NT2/D1 (cell line): ENCODE data around the gene MAGI1.
"Not testable (repeated sequence)": the region's sequence is repeated elsewhere in the genome, so short reads cannot be mapped to it uniquely, and the experiment has no call there.

Experiments
- DNase-seq: peaks from one replicate; pipeline ENCODE4 v3.0.0-alpha.2; 2011; ENCODE audit warnings: low read depth, low spot score
- H3K27me3 ChIP-seq: 2 replicates; pipeline ENCODE4 v1.6.0; 2011; ENCODE audit warnings: mild to moderate bottlenecking; ENCODE audit not compliant: insufficient read length, insufficient read depth
- H3K36me3 ChIP-seq: 2 replicates; pipeline ENCODE4 v1.6.1; 2011; ENCODE audit warnings: mild to moderate bottlenecking, low read length, mixed read lengths; ENCODE audit not compliant: insufficient read depth, insufficient read length
- H3K4me1 ChIP-seq: 2 replicates; pipeline ENCODE4 v1.5.1; 2011; ENCODE audit not compliant: insufficient read depth, insufficient read length
- H3K4me3 ChIP-seq: 2 replicates; pipeline ENCODE4 v1.5.1; 2011; ENCODE audit warnings: low read depth; ENCODE audit not compliant: insufficient read length
- H3K9ac ChIP-seq: 2 replicates; pipeline ENCODE4 v1.6.0; 2011; ENCODE audit warnings: low read depth; ENCODE audit not compliant: insufficient read length
- H3K9me3 ChIP-seq: 2 replicates; pipeline ENCODE4 v1.5.1; 2011; ENCODE audit warnings: mild to moderate bottlenecking, low read length; ENCODE audit not compliant: insufficient read depth
- SUZ12 ChIP-seq: IDR thresholded peaks from 2 replicates; pipeline ENCODE4 v1.6.1; 2011; ENCODE audit not compliant: insufficient read length, insufficient read depth; ENCODE audit errors: extremely low read depth
- YY1 ChIP-seq: IDR thresholded peaks from 2 replicates; pipeline ENCODE4 v1.6.1; 2011; ENCODE audit not compliant: insufficient read length, insufficient read depth
- ZNF274 ChIP-seq: IDR thresholded peaks from 2 replicates; pipeline ENCODE4 v1.6.1; 2011; ENCODE audit warnings: mild to moderate bottlenecking, low read depth, low read length

MAGI1 gene

DNA sequence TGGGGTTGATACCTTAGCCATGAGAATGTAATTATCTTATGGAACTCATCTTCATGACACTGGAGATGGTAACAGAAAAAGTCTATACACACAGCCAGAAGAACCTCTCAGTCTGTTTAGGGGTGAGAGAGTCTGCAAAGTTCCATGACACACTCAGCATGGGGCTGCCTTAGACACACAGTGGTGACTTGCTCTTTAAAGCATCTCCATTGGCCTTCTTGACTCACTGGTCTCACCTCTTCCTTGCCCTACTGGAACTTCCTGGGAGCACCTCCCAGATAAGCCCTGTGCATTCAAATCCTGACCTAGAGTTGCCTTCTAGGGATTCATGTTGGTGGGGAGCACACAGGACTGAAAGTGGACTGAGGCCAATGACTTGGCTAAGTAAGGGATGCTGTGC, 9.3 kb downstream of the MAGI1 start:
- Histone ChIP-seq H3K9me3 (no peaks in the 10 kb centered on the region), H3K4me1 (no peaks in the 10 kb centered on the region), H3K4me3 (no peak overlapping the region), H3K36me3 (peaks cover 4% of the 10 kb centered on the region), H3K9ac (no peak overlapping the region), H3K27me3 (no peaks in the 10 kb centered on the region)
- TF ChIP-seq YY1 (no peak), SUZ12 (no peak)
- DNase-seq, result no peak

DNA sequence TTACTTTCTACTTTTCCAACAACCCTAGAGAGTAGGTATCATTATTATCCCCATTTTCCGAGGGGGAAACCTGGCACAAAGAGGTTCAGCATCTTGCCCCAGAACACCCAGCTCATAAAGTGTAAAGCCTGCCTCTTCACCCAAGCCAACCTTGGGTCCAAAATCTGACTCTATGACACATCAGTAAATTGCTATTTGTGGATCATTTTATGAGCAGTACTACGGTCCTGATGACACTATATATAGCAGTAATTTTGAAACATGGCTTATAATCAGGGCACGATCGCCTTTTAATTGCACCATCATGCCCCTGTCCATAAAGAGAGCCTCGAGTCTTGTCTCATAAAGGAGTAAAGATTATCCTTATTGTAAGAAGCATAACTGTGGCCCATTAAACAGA, 9.7 kb downstream of the MAGI1 start:
- Histone ChIP-seq H3K9ac (no peak overlapping the region), H3K36me3 (peaks cover 4% of the 10 kb centered on the region), H3K27me3 (no peaks in the 10 kb centered on the region), H3K4me3 (no peak overlapping the region), H3K4me1 (no peaks in the 10 kb centered on the region), H3K9me3 (no peaks in the 10 kb centered on the region)
- no peak for TF ChIP-seq ZNF274
- TF ChIP-seq YY1, result no peak
- no peak for TF ChIP-seq SUZ12
- no peak for DNase-seq

DNA sequence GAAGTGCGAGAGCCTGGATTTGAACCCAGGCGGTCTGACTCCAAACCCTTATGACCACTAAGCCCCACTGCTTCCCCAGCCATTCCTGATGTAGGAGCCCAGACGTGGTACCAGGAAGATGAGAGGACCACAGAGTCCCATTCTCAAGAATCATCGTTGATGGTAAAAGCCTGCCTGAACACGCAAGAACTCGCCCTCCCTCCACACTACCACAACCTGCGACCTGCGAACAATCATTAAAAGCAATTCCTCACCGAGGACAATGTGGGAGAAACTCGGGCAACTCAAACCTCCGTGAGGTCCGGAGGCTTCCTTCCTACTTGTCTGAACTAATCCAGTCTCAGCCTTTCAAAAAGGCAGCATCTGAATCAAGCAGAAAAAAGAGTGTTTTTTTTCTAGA, 10.3 kb downstream of the MAGI1 start:
- H3K36me3 ChIP-seq, result peaks cover 4% of the 10 kb centered on the region
- no peak overlapping the region for H3K9ac ChIP-seq
- H3K27me3 ChIP-seq, result no peaks in the 10 kb centered on the region
- H3K9me3 ChIP-seq, result no peaks in the 10 kb centered on the region
- H3K4me3 ChIP-seq, result no peak overlapping the region
- TF ChIP-seq ZNF274 (no peak), SUZ12 (no peak), YY1 (no peak)
- no peak for DNase-seq
- H3K4me1 ChIP-seq, result no peaks in the 10 kb centered on the region

DNA sequence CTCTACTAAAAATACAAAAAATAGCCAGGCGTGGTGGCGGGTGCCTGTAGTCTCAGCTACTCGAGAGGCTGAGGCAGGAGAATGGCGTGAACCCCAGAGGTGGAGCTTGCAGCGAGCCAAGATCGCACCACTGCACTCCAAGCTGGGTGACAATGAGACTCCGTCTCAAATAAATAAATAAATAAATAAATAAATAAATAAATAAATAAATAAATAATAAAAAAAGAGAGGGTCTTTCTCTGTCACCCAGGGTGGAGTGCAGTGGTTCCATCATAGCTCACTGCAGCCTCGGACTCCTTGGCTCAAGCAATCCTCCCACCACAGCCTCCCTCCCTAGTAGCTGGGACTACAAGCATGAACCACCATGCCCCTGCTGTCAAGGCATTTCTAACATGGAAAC, 11.6 kb downstream of the MAGI1 start:
- H3K9me3 ChIP-seq, DNase-seq, H3K36me3 ChIP-seq, H3K27me3 ChIP-seq, H3K4me1 ChIP-seq, H3K9ac ChIP-seq, H3K4me3 ChIP-seq: not testable (repeated sequence)

DNA sequence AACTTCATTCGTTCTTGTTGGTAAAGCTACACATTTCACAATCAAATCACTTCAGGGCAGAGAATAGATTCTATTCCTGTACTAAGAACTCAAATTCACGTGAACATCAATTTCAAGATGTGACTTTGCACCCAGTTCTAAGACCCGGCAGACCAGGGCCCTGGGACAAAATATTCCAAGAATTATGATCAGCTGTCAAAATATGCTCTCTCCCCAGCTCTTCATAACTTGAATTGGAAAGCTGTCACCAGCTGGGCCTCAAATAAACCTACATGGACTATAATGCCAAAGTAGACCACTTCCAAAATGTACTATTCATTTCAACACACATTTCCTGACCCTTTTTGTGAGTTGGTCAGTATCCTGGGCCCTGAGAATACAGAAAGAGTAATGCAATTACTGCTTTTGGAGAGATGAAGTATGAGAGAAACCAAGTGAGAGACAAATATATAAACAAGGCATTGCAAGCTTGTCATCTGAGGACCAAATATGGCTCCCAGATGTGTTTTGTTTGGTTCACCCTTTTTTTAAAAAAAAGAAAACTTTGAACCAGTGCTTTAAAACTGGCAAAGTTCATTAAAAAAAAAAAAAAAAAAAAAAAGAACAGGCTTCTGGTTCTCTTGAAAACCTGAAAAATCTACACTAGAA, 14.9 kb downstream of the MAGI1 start:
- H3K27me3 ChIP-seq, result no peaks in the 10 kb centered on the region

DNA sequence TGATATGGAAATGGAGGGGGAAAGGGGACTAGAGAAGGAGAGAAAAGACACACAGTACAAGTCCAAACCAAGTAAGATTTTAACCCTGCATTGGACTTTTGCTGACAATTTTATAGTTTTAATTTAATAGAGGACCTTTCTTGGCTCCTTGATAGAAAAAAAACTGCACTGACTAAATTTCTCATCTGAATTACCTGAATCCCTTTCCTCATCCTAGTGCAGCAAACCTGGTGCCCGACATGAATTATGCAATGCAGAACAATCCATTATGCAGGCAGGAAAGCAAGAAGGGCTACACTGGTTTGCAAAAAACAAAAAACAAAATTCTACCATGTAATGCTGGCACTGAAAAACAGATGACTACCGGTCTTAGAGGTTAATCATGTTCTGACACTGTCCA, 15.5 kb downstream of the MAGI1 start:
- H3K9ac ChIP-seq, result no peak overlapping the region
- no peaks in the 10 kb centered on the region for H3K27me3 ChIP-seq
- H3K36me3 ChIP-seq, result no peaks in the 10 kb centered on the region
- H3K4me3 ChIP-seq, result no peak overlapping the region
- TF ChIP-seq SUZ12, result no peak
- H3K9me3 ChIP-seq, result no peaks in the 10 kb centered on the region
- DNase-seq, result no peak
- H3K4me1 ChIP-seq, result no peaks in the 10 kb centered on the region

More for the DNA sequence above, 14.9 kb downstream of the MAGI1 start:
- no peak overlapping the region for H3K9ac ChIP-seq
- H3K36me3 ChIP-seq, result no peaks in the 10 kb centered on the region
- TF ChIP-seq ZNF274 (no peak), SUZ12 (no peak), YY1 (no peak)
- H3K4me1 ChIP-seq, result no peaks in the 10 kb centered on the region
- H3K9me3 ChIP-seq, result no peaks in the 10 kb centered on the region
- no peak overlapping the region for H3K4me3 ChIP-seq
- no peak for DNase-seq

DNA sequence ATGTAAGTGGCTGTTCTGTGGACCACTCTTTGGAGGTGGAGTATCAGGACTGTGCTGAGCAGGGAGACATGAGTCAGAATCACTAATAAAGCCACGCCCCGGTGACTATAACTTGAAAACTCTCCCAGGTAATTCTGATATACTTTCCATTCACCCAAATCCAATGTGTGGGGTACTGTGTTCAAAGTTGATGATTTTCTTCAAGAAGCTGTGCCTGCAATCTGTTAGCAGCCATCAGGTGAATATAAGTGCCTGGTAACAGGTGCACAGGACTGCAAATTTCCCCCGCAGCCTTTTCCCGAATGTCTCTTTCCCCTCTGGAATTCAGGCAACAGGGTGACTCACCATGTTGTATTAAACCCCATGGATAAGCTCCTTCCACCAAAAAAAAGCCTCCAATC, 17.0 kb downstream of the MAGI1 start:
- H3K4me1 ChIP-seq, result no peaks in the 10 kb centered on the region
- no peak overlapping the region for H3K9ac ChIP-seq
- no peak overlapping the region for H3K4me3 ChIP-seq
- no peaks in the 10 kb centered on the region for H3K9me3 ChIP-seq
- TF ChIP-seq SUZ12, result no peak
- TF ChIP-seq ZNF274, result no peak
- no peak for TF ChIP-seq YY1
- no peaks in the 10 kb centered on the region for H3K36me3 ChIP-seq
- no peak for DNase-seq
- H3K27me3 ChIP-seq, result no peaks in the 10 kb centered on the region

DNA sequence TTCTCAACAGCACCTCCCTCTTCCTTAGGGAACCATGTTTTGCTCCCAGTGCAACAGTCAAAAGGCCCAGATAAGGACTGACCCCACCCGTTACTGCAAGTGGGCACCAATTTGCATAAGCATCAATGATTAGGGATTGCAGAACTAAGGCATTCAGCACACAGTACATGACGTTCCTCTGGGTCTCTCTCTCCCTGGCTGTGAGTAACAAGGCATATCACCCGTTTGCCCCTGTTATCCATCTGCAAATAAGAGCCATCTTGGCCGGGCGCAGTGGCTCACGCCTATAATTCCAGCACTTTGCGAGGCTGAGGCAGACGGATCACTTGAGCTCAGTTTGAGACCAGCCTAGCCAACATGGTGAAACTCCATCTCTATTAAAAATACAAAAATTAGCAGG, 18.8 kb downstream of the MAGI1 start:
- DNase-seq, result no peak
- Histone ChIP-seq H3K9me3 (no peaks in the 10 kb centered on the region), H3K9ac (no peak overlapping the region), H3K4me3 (no peak overlapping the region), H3K36me3 (no peaks in the 10 kb centered on the region), H3K27me3 (no peaks in the 10 kb centered on the region), H3K4me1 (no peaks in the 10 kb centered on the region)
- TF ChIP-seq YY1 (no peak), ZNF274 (no peak), SUZ12 (no peak)
